Neutrophil (primary cell): ENCODE results near the gene SLC13A3.

Source experiments
- H3K27ac ChIP-seq: fragments of 200-600 bp; sonication (generic); 2 replicates; pipeline ENCODE4 v1.5.1; 2016; ENCODE audit warnings: mild to moderate bottlenecking, moderate library complexity
- H3K27me3 ChIP-seq: fragments of 200-600 bp; sonication (generic); 2 replicates; pipeline ENCODE4 v1.6.0; 2016; ENCODE audit warnings: mild to moderate bottlenecking
- H3K36me3 ChIP-seq: fragments of 200-600 bp; sonication (generic); 2 replicates; pipeline ENCODE4 v1.5.1; 2017
- H3K4me1 ChIP-seq, 2 experiments: fragments of 200-600 bp in 1 of 2; sonication (generic) in 1 of 2; 1 replicate in 1 of 2; 2 replicates in 1 of 2; pipeline versions ENCODE4 v1.5.1 to v1.6.1; 2013 to 2016; ENCODE audit warnings: low read depth in 1 of 2, low read length in 1 of 2, mild to moderate bottlenecking in 1 of 2, moderate library complexity in 1 of 2; ENCODE audit not compliant: control insufficient read depth in 1 of 2, insufficient read depth in 1 of 2
- H3K4me3 ChIP-seq, 2 experiments: fragments of 200-600 bp in 1 of 2; sonication (generic) in 1 of 2; 1 replicate in 1 of 2; 2 replicates in 1 of 2; pipeline ENCODE4 v1.5.1; 2013 to 2016; ENCODE audit warnings: low read depth in 1 of 2, low read length in 1 of 2, mild to moderate bottlenecking in 1 of 2, moderate library complexity in 1 of 2
- H3K9me3 ChIP-seq: fragments of 200-600 bp; sonication (generic); 2 replicates; pipeline ENCODE4 v1.5.1; 2016
- CTCF ChIP-seq: fragments of 200-600 bp; sonication (generic); IDR thresholded peaks from 2 replicates; pipeline ENCODE4 v1.5.1; 2016; ENCODE audit warnings: antibody characterized with exemption

SLC13A3 gene

GRCh38 chr20:46604551-46605133 is 46.6 kb downstream of the SLC13A3 start:
- Histone ChIP-seq H3K27ac (no peak overlapping the region), H3K4me1 (no peaks in the 10 kb centered on the region), H3K4me3 (no peak overlapping the region), H3K36me3 (no peaks in the 10 kb centered on the region), H3K27me3 (no peaks in the 10 kb centered on the region), H3K9me3 (no peaks in the 10 kb centered on the region)
- no peak for TF ChIP-seq CTCF

GRCh38 chr20:46602429-46602828 is 48.8 kb downstream of the SLC13A3 start:
- Histone ChIP-seq H3K36me3 (no peaks in the 10 kb centered on the region), H3K4me3 (no peak overlapping the region), H3K9me3 (no peaks in the 10 kb centered on the region), H3K27ac (no peak overlapping the region), H3K4me1 (no peaks in the 10 kb centered on the region), H3K27me3 (no peaks in the 10 kb centered on the region)
- no peak for TF ChIP-seq CTCF

GRCh38 chr20:46601603-46602122 is 49.6 kb downstream of the SLC13A3 start:
- Histone ChIP-seq H3K4me1 (no peaks in the 10 kb centered on the region), H3K4me3 (no peak overlapping the region), H3K27me3 (no peaks in the 10 kb centered on the region), H3K9me3 (no peaks in the 10 kb centered on the region), H3K36me3 (no peaks in the 10 kb centered on the region), H3K27ac (no peak overlapping the region)
- TF ChIP-seq CTCF, result no peak

- Histone ChIP-seq H3K4me3 (no peak overlapping the region), H3K27me3 (peaks cover 11% of the 10 kb centered on the region), H3K9me3 (no peaks in the 10 kb centered on the region), H3K4me1 (no peaks in the 10 kb centered on the region), H3K36me3 (no peaks in the 10 kb centered on the region), H3K27ac (no peak overlapping the region)
- TF ChIP-seq CTCF, result no peak
Measured at GRCh38 chr20:46600286-46600752, 50.9 kb downstream of the SLC13A3 start.

- TF ChIP-seq CTCF, result no peak
- Histone ChIP-seq H3K4me3 (no peak overlapping the region), H3K36me3 (no peaks in the 10 kb centered on the region), H3K9me3 (no peaks in the 10 kb centered on the region), H3K27me3 (peaks cover 12% of the 10 kb centered on the region), H3K4me1 (no peaks in the 10 kb centered on the region), H3K27ac (no peak overlapping the region)
Measured at GRCh38 chr20:46599227-46599987, 51.9 kb downstream of the SLC13A3 start.
